SK-N-MC (cell line): ENCODE results near the gene STYX.
"Not testable (repeated sequence)": the region's sequence is repeated elsewhere in the genome, so short reads cannot be mapped to it uniquely, and the experiment has no call there.

ENCODE experiments used
- DNase-seq: peaks from one replicate; pipeline ENCODE4 v3.0.0-alpha.2; 2011; ENCODE audit warnings: low read depth, low spot score
- H3K27ac ChIP-seq: fragments of 200-600 bp; sonication (generic); 2 replicates; pipeline ENCODE4 v1.5.1; 2016; ENCODE audit warnings: mixed run types
- H3K36me3 ChIP-seq: fragments of 200-600 bp; sonication (generic); 2 replicates; pipeline ENCODE4 v1.6.1; 2017; ENCODE audit warnings: antibody characterized with exemption, low read length, mixed read lengths; ENCODE audit not compliant: insufficient read depth
- H3K4me3 ChIP-seq: fragments of 200-600 bp; sonication (generic); 2 replicates; pipeline ENCODE4 v1.5.1; 2016
- H3K9ac ChIP-seq: fragments of 200-600 bp; sonication (generic); 2 replicates; pipeline ENCODE4 v1.8.0; 2017; ENCODE audit warnings: mixed run types, mixed read lengths; ENCODE audit not compliant: insufficient read length
- H3K9me3 ChIP-seq: fragments of 200-600 bp; sonication (generic); 2 replicates; pipeline ENCODE4 v1.6.1; 2017; ENCODE audit warnings: low read depth, mild to moderate bottlenecking, antibody characterized with exemption, low read length, moderate library complexity, mixed read lengths
- EZH2 ChIP-seq: fragments of 200-600 bp; sonication (generic); IDR thresholded peaks from one replicate; pipeline ENCODE4 v1.6.1; 2017; ENCODE audit warnings: antibody characterized with exemption
- FOXP2 ChIP-seq: optimal IDR thresholded peaks from 2 replicates; pipeline ENCODE3; 2011; ENCODE audit warnings: mild to moderate bottlenecking, moderate library complexity; ENCODE audit not compliant: insufficient read depth; ENCODE audit errors: extremely low read length, control extremely low read depth
- POLR2AphosphoS5 ChIP-seq: IDR thresholded peaks from 2 replicates; pipeline ENCODE4 v1.6.1; 2012; ENCODE audit warnings: mild to moderate bottlenecking, low read depth, low read length, borderline replicate concordance

Gene STYX

DNA sequence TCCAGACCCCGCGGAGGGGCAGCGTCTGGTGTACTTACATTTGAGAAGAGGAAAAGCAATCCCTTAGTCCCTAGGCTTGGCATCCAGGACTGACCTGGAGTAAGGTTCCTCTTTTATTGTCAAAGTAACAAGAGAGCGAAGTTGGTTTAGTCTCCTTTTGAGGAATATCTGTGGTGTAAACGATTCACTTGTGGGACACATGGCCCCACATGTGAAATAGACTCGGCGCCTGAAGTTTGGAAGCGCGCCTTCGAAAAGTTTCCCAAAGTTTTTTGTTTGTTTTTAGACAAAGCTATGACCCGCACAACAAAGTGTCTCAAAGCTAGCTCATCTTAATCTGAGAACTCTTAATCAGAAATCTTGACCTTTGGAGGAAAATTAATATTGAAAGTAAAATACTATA is 744 bp downstream of the STYX start:
- Histone ChIP-seq H3K9me3 (no peaks in the 10 kb centered on the region), H3K27ac (0 out of 2 replicates have a peak overlapping the region, but pooled peaks have one; percentile 12), H3K36me3 (peaks cover 38% of the 10 kb centered on the region), H3K9ac (peak overlapping the region; percentile 82), H3K4me3 (peak overlapping the region; percentile 89)
- TF ChIP-seq FOXP2, result no peak
- TF ChIP-seq EZH2, result no peak
- TF ChIP-seq POLR2AphosphoS5, result no peak
- no peak for DNase-seq

DNA sequence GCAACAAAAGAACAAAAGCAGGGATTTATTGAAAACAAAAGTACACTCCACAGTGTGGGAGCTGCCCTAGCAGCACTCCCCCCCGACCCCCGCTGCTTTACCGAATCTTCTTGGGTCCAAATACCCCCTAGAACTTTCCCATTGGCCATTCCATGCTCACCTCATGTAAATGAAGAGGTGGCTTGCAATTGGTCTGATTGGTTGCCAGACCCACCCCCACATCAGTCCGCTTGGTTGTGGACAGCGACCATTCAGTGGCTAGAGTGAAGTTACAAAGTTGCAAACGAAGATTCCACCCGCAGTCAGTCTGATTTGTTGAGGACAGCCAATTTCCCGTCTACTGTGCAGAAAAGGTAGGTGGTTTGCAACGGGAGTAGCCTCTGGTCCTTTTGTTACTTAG is 3.9 kb downstream of the STYX start:
- Histone ChIP-seq H3K9me3 (no peaks in the 10 kb centered on the region), H3K9ac (no peak overlapping the region), H3K4me3 (no peak overlapping the region)

DNA sequence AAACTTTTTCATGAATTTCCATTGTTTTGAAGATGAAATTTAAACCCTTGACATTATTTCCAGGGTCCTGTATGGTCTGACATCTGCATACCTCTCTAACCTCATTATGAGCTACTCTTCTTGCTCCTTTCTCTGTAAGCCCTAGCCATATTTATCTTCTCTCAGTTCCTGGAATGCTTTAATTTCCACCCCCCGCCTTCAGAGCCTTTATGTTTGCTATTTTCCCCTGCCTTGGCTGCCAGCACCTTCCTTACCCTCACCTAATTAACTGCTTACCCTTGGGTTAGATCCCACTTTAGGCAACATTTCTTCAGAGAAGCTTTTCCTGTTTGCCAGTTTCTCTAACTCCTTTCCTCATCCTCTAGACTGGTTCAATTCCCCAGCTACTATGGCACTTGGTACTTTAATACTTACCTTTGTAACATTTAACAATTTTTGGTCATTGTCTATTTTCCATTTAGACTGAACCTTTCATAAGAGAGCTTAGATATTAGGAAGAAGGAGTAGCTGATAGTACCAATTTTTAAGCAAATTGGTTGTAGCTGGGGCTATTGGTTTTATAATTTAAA is 6.0 kb downstream of the STYX start:
- H3K9ac ChIP-seq, result no peak overlapping the region
- peaks cover 26% of the 10 kb centered on the region for H3K36me3 ChIP-seq
- DNase-seq, result no peak
- no peaks in the 10 kb centered on the region for H3K9me3 ChIP-seq
- no peak overlapping the region for H3K4me3 ChIP-seq
- no peak overlapping the region for H3K27ac ChIP-seq
- TF ChIP-seq EZH2 (no peak), FOXP2 (no peak), POLR2AphosphoS5 (no peak)

More for the DNA sequence above, 3.9 kb downstream of the STYX start:
- Histone ChIP-seq H3K27ac (no peak overlapping the region), H3K36me3 (peaks cover 26% of the 10 kb centered on the region)
- TF ChIP-seq EZH2 (no peak), FOXP2 (no peak), POLR2AphosphoS5 (no peak)
- DNase-seq, result no peak

DNA sequence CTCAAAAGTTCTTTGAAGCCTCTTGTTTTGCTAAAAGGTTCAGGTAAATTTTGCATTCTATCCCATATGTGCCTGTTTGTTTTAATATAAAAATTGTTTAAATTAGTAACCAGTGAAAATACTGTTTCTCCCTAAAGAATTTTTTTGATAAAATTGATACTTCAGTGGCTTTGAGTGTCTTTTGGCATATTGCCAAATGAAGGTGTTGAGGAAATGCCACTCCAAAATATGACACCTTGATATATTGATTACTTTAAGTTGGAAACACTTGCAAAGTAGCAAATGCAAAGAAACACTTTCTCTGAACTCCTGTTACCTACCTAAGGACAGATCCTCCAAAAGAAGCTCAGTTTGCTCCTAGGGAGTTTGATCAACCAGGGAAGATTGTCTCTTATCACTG is 8.4 kb downstream of the STYX start:
- H3K9me3 ChIP-seq, result no peaks in the 10 kb centered on the region
- H3K4me3 ChIP-seq, result no peak overlapping the region
- no peak for TF ChIP-seq FOXP2
- TF ChIP-seq POLR2AphosphoS5, result no peak
- TF ChIP-seq EZH2, result no peak
- H3K27ac ChIP-seq, result no peak overlapping the region
- no peak overlapping the region for H3K9ac ChIP-seq
- no peak for DNase-seq
- peaks cover 17% of the 10 kb centered on the region; the same call in 1 of the 2 replicates for H3K36me3 ChIP-seq

DNA sequence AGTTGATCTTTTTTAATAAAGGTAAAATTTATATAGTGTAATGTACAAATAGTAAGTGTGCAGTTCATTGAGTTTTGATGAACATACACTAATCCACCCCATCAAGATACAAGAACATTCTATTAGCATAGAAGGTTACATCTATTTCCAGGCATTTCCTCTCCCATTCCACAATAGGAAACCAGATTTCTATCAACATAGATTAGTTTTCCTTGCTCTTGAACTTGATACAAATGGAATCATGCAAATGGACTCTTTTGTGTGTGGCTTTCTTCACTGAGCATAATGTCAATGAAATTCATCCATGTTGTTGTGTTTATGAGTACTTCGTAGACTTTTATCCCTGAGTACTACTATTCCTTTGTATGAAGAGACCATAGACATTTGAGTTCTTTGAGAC is 10.8 kb downstream of the STYX start:
- H3K9ac ChIP-seq, result no peak overlapping the region
- no peak overlapping the region for H3K27ac ChIP-seq
- DNase-seq, result no peak
- no peaks in the 10 kb centered on the region for H3K9me3 ChIP-seq
- H3K36me3 ChIP-seq, result peaks cover 10% of the 10 kb centered on the region; the same call in 1 of the 2 replicates
- no peak overlapping the region for H3K4me3 ChIP-seq
- TF ChIP-seq EZH2 (no peak), FOXP2 (no peak), POLR2AphosphoS5 (no peak)

DNA sequence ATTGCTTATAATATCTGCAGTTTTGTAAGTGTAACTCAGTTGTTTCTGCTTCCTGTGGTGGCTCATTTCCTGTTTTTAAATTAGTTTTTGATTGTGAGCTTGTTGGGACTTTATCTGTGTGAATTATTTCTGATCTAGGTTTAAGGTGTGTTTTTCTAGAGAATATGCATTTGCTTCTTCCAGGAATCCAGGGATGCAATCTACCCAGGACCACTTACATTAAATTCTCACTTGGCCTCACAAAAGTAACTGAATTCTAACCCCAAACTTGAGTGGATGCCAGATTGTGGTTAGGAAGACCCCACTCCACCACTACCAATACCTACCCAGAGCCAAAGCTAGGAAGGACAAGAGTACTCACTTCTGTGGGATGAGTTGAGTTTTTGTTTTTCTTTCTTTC is 11.9 kb downstream of the STYX start:
- TF ChIP-seq FOXP2 (no peak), POLR2AphosphoS5 (no peak)
- Histone ChIP-seq H3K9me3 (no peaks in the 10 kb centered on the region), H3K36me3 (peaks cover 17% of the 10 kb centered on the region), H3K4me3 (no peak overlapping the region), H3K9ac (no peak overlapping the region), H3K27ac (no peak overlapping the region)
- DNase-seq, result no peak

DNA sequence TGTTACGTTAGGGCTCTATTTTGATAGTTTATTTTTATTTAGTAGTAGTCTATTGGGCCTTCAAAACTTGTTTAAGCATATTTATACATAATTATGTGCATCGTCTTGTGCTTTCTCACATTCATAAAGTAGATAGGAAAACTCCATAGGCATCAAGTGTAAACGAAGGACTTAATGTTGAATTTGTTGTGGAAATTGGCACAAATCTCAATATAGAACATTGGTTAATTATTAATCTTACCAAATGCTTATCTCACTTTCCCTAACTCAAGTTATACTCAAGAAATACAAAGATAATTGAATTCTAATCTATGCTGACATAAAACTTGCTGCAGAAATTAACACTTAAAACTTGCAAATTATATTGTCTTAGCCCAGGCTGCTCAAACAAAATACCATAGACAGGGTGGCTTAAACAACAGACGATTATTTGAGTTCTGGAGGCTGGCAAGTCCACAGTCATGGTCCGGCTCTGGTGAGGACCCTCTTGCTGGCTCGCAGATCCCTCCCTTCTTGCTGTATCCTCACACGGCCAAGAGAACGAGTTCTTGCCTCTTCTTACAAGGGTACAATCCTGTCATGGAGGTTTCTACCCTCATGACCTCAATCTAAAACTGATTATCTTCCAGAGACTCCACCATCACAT is 18.8 kb downstream of the STYX start:
- Histone ChIP-seq H3K36me3 (peaks cover 41% of the 10 kb centered on the region), H3K27ac (no peak overlapping the region), H3K9ac (no peak overlapping the region), H3K4me3 (no peak overlapping the region), H3K9me3 (no peaks in the 10 kb centered on the region)
- TF ChIP-seq POLR2AphosphoS5 (no peak), EZH2 (no peak), FOXP2 (no peak)
- DNase-seq, result no peak

DNA sequence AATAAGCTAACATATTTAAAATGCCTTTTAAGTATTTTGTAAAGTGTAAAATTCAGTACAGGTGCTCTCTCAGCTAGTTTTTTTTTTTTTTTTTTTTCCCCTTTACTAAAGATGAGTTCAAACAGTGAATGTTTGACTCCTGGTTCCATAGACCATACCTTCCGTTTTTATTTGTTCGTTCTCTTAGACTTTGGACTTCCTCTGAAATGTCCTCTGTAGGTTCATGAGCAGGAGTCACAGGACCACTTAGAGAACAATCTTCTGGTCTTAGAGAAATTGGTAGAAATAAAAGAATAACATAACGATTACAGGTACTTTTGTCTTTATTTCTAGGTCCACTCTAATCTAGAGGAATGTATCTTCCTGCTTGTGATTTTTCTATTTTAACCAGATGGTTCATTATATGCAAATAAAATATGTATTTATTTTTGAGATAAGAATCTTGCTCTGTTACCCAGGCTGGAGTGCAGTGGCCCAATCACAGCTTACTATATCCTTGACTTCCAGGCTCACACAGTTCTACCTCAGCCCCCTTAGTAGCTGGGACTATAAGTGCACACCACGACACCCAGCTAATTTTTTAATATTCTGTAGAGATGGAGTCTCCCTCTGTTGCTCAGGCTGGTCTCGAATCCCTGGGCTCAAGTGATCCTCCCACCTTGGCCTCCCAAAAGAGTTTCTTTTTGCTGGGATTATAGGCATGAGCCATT is 25.8 kb downstream of the STYX start:
- Histone ChIP-seq H3K27ac (no peak overlapping the region), H3K36me3 (peaks cover 12% of the 10 kb centered on the region)

DNA sequence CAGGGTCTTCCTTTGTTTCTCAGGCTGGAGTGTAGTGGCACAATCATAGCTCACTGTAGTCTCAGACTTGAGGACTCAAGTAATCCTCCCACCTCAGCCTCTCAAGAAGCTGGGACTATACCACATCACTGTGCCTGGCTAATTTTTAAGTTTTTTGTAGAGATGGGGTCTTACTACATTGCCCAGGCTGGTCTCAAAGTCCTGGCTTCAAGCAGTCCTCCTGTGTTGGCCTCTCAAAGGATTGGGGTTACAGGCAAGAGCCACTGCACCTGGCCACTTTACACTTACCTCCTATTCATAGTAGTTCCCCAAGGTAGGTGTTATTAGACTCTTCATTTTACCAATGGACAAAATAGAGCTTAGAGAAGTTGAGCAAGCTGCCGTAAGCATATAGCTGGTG is 29.2 kb downstream of the STYX start:
- TF ChIP-seq FOXP2, result no peak
- no peak for TF ChIP-seq POLR2AphosphoS5
- no peak for TF ChIP-seq EZH2
- no peaks in the 10 kb centered on the region for H3K9me3 ChIP-seq
- H3K4me3 ChIP-seq, result no peak overlapping the region
- peaks cover 12% of the 10 kb centered on the region for H3K36me3 ChIP-seq
- H3K9ac ChIP-seq, result no peak overlapping the region
- H3K27ac ChIP-seq, result no peak overlapping the region
- no peak for DNase-seq

More for the DNA sequence above, 25.8 kb downstream of the STYX start:
- DNase-seq, result no peak
- TF ChIP-seq FOXP2 (no peak), EZH2 (no peak), POLR2AphosphoS5 (no peak)
- no peaks in the 10 kb centered on the region for H3K9me3 ChIP-seq
- H3K4me3 ChIP-seq, result no peak overlapping the region
- no peak overlapping the region for H3K9ac ChIP-seq

DNA sequence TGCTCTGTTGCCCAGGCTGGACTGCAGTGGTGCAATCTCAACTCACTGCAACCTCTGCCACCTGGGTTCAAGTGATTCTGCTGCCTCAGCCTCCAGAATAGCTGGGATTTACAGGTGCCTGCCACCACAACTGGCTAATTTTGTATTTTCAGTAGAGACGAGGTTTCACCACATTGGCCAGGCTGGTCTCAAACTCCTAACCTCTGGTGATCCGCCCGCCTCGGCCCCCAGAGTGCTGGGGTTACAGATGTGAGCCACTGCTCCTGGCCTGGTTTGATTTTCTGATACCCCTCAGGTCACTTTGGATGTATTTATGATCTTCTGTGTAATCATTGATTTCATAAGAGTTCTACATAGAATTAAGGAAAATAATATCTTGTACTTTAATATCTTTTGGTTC is 33.0 kb downstream of the STYX start:
- H3K36me3 ChIP-seq, H3K9me3 ChIP-seq, H3K4me3 ChIP-seq, H3K27ac ChIP-seq, H3K9ac ChIP-seq, DNase-seq: not testable (repeated sequence)
